HG03097 (cell line): Measurements from ENCODE around the gene SPANXN5.
"Not testable (repeated sequence)": the region's sequence is repeated elsewhere in the genome, so short reads cannot be mapped to it uniquely, and the experiment has no call there.

Experiments
- ATAC-seq: cut with Tn5 transposase; IDR thresholded peaks from one replicate; pipeline ENCODE4 v1.9.1; 2021; ENCODE audit not compliant: unreplicated experiment, low FRiP score

Gene SPANXN5, protein sequence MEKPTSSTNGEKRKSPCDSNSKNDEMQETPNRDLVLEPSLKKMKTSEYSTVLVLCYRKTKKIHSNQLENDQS

DNA sequence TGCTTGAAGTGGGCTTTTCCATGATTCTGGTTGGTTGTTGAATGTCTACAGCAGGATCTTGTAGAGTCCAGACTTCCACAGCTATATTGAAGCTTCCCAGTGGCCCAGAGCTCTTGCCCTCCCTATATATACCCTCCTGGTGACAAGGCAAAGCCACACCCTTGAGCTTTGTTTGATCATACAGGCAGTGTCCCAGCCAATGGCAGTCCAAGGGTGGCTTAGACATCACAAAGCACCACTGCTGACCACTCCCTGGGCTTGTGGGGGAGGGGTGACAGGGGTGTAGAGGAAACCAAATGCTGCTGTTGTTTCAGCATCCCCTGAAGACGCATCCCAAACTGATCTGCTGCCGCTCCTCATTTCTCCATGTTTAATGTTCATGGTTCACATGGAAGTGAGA lies at the start of gene SPANXN5:
TSS of gene SPANXN5 (minus strand) at position 101 of the 400 bp plus-strand sequence. CDS start at position 22, 79 bp downstream.
- ATAC-seq, result not testable (repeated sequence)

DNA sequence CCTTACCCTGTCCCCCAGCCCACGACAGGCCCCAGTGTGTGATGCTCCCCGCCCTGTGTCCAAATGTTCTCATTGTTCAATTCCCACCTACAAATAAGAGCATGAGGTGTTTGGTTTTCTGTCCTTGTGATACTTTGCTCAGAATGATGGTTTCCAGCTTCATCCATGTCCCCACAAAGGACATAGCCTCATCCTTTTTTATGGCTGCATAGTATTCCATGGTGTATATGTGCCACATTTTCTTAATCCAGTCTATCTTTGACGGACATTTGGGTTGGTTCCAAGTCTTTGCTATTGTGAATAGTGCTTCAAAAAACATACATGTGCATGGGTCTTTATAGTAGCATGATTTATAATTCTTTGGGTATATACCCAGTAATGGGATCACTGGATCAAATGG lies 46.4 kb upstream of the SPANXN5 start:
- not testable (repeated sequence) for ATAC-seq

DNA sequence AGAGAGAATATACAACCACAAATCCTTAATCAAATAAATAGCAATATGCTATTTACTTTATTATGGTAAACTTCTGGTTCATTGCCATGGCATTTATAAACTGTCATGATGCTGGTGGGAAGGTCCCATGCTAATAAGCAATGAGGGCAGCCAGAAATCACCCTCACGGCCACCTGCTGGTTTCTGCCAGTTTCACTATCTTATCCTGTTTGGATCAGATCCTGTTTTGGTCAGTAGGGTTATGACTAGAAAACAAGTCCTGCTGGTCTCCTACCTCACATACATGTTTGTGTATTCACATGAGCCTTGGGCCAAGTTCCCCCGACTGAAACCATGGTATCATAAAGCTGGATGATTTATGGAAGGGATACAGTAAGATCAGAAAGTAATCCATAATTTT lies 41.9 kb upstream of the SPANXN5 start:
- ATAC-seq, result no peak

DNA sequence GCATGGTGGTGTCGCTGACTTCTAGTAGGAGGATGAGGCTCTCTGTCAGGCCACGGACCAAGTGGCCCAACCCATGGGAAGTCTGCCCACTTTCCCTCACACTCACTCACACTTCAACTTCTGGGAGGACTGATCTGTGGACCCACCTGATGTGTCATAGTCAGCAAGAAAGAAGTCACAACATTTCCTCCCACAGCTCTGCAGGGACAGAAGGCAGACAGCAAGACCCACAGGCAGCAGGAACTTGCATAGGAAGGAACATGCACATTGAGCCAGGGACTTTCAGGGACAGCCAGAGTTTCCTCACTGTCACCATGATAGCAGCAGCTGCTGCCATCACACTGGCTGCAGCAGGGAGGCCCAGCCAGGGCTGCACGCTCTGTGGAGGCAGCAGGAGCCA lies 33.3 kb upstream of the SPANXN5 start:
- no peak for ATAC-seq

DNA sequence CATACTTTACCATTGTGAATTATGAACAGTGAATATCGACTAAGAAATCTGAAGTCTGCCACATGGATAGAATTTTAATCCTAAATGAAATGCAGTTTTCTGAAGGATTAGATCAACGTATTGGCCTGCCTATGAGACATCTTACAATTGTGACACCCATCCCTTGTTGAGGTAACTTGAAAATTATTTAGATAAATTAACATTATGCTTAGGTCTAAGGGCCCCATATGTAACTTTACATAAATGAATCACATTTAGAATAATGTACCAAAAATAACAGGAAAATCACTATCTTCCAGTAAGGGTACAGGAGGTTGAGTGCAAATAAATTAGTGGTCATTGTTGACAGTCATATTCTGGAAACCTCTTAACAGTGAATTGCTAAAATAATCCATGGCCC lies 27.4 kb upstream of the SPANXN5 start:
- no peak for ATAC-seq

DNA sequence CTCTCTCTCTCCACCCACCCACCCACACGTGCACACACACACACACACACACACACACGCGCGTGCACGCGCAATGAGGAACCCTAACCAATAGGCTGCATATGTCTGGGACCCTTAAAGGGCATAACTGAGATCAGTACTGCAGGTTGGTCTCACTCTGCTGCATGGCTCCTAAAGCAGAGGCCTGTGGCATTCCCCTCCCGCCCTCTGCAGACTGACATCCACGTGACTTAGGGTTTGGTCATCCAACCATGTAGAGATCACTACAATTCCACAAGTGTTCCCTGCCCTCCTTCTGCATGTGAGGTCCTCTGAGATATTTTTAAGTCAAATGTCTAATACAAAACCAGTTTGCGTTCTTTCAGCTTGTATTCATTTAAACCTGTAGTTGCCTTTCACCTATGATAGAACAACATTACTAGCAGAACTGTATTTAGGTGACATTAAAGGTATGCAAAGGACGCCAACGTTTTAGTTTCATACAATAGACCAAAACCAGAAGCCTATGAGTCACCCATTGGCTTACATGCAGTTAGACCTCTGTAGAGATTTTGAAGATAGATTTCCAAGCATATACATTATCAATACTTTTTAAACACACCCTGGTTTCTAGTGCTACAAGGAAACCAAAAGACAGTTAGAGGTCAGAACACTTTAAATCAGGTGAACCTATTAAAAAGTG lies 24.0 kb upstream of the SPANXN5 start:
- ATAC-seq, result no peak

DNA sequence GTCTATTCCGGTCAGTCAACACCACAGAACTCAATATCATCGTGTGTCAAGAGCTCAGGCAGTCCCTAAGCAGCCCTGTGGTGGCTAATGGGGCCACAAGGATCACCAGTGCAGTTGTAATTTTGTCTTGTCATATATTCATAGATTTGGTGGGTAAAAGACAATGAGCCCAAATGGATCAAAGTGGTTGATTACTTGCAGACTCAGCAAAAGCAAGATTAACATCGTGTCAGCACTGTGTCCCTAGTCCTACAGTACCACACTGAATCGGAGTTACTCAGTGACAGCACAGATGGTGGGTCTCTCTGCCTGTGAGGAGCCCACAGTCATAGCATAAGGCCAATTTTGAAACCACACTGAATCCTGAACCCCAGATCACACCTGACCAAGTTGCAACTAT lies 22.6 kb upstream of the SPANXN5 start:
- no peak for ATAC-seq

DNA sequence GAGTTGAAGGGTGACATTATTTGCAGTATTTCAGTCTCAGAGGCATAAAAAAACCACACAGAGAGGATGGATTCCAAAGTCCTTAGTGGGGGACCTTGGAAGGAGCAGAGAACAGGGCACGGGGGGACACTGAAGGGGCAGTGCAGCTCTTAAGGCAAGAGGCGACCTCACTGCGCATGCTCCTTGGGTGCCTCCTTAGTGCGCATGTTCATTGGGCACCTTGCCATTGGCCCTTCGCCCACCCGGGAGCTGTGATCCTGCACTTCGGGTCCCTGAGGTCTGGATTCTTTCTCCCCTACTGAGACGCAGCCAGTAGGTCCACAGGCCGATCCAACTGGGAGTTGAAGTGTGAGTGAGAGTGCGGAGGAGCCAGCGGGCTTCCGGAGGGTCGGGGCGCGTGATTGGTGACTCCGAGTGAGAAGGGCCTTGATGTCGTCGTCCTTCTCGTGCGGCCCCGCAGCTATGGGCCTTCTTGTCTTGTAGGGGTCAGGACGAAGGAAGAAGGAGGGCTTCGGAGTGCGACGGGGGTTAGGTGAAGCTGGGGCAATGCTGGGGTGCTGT lies 13.9 kb upstream of the SPANXN5 start, which contains the start of gene XAGE5:
TSS of gene XAGE5 (plus strand) at position 223 of the 561 bp plus-strand sequence. CDS start 1,280 bp downstream, outside the sequence.
- no peak for ATAC-seq

DNA sequence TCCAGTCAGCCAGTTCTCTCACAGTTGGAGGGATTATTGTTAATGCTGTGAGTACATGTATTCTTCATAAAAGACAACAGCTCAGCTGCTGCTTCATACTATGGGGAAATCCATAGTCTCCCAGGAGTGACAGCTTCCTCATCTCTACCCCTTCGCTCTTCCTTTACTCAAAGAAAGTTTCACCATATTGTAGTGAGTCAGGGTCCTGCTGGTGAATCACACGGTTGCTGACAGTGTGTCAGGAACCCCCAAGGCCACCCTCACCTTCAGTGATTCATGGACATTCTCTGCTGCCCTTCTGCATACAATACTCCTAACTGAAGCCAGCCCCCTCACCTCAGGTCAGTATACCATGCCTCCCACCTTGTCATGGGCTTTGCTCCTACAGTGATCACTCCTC lies 7.6 kb upstream of the SPANXN5 start:
- ATAC-seq, result not testable (repeated sequence)

DNA sequence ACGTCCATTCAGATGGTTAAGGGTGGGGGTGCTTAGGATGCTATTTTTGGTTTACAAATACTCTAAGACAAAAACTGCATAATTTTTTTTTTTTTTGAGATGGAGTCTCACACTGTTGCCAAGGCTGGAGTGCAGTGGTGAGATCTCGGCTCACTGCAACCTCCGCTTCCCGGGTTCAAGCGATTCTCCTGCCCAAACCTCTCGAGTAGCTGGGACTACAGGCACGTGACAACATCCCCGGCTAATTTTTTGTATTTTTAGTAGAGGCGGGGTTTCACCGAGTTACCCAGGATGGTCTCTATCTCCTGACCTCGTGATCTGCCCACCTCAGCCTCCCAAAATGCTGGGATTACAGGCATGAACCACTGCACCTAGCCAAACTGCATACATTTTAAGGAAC lies 23.7 kb downstream of the SPANXN5 start:
- ATAC-seq, result not testable (repeated sequence)

DNA sequence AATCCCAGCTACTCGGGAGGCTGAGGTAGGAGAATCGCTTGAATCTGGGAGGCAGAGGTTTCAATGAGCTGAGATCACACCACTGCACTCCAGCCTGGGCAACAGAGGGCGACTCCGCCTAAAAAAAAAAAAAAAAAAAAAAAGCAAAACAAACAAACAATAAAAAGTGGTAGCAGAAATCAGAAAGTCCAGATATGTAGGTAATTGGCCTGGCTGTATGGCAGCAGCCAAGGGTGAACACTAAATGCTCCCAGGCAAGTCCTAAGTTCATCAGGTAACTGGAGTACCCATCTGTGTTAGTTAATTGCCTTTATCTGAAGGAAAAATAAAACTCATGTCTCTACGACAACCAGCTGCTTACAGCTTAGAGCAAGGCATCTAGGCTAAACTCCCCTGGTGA lies 31.2 kb downstream of the SPANXN5 start:
- ATAC-seq, result not testable (repeated sequence)

DNA sequence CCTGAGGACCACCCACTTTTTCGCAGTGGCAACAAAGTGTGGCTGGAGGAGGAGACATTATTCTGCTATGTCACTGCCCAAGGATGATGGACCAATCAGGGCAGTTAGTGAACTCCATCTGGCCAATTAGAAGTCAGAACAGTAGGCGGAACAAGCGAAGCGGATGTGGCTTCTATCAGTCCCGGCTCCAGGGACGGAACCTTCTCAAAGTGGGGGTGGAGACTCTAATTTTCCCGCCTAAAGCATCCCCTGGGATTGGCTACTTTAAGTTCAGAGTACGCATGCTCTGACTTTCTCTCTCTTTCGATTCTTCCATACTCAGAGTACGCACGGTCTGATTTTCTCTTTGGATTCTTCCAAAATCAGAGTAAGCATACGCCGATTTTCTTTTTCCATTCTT lies 46.3 kb downstream of the SPANXN5 start, which contains the start of gene SSX2B:
TSS of gene SSX2B (plus strand) at position 301 of the 400 bp plus-strand sequence. CDS start 1,429 bp downstream, outside the sequence.
- ATAC-seq, result not testable (repeated sequence)
